Thyroid gland (tissue), 4 donors: ENCODE results near the gene PDE10A. TPM values are rescaled to one million over a fixed set of nuclear protein-coding genes. Genes with fewer than 3 reads are reported as not detected.
"Not testable (repeated sequence)": the region's sequence is repeated elsewhere in the genome, so short reads cannot be mapped to it uniquely, and the experiment has no call there.

Source experiments
- DNase-seq, 2 donors: peaks; one replicate each; pipeline ENCODE4 v3.0.0-alpha.2; 2019
- H3K27ac ChIP-seq, 3 donors: fragments of 200-600 bp; sonication (generic); 1 replicate in 2 of 3; 2 replicates in 1 of 3; pipeline ENCODE4 v1.5.1; 2016 to 2019; ENCODE audit warnings: mild to moderate bottlenecking in 1 of 3, moderate library complexity in 1 of 3
- H3K27me3 ChIP-seq: fragments of 200-600 bp; sonication (generic); one replicate; pipeline ENCODE4 v1.5.1; 2019
- H3K36me3 ChIP-seq, 2 donors: fragments of 200-600 bp; sonication (generic); one replicate each; pipeline ENCODE4 v1.5.1; 2016 to 2019
- H3K4me1 ChIP-seq, 2 donors: fragments of 200-600 bp; sonication (generic); one replicate each; pipeline ENCODE4 v1.5.1; 2017 to 2019
- H3K4me3 ChIP-seq, 3 donors: fragments of 200-600 bp; sonication (generic); replicated peaks in 1 of 3; 1 replicate in 2 of 3; 2 replicates in 1 of 3; pipeline ENCODE4 v1.5.1; 2016; ENCODE audit warnings: mild to moderate bottlenecking in 1 of 3
- H3K9me3 ChIP-seq: fragments of 200-600 bp; sonication (generic); one replicate; pipeline ENCODE4 v1.5.1; 2017
- POLR2A ChIP-seq, 2 donors: fragments of 450-650 bp; IDR thresholded peaks; one replicate each; pipeline ENCODE4 v1.6.1; 2017; ENCODE audit warnings: antibody characterized with exemption in 2 of 2, mild to moderate bottlenecking in 2 of 2, moderate library complexity in 1 of 2
- WGBS, 2 donors: methylation state at CpG; one replicate each; pipeline ENCODE4 v1.1.5; 2017; 5-methylcytosine and 5-hydroxymethylcytosine counted together
- intact Hi-C: fragments of 100-400 bp; cut with DNase I; formaldehyde crosslinking; loops from one replicate; pipeline ENCODE4 v1.15.1; 2023
- total RNA-seq, 4 donors: library from RNA; depleted of rRNA; stranded (reverse); fragments of >200 nt; gene quantifications; one replicate each; pipeline ENCODE4 v1.2.3, GENCODE V29; 2016
- TF ChIP-seq, protein P1 (sequence below), 6 experiments: fragments of 200-600 bp in 3 of 6; fragments of 450-650 bp in 3 of 6; sonication (generic) in 3 of 6; IDR thresholded peaks; one replicate each; pipeline ENCODE4 v1.5.1; 2016 to 2019; ENCODE audit warnings: antibody characterized with exemption in 6 of 6, mild to moderate bottlenecking in 2 of 6, inconsistent platforms in 1 of 6, moderate library complexity in 1 of 6

The PDE10A gene
- total RNA-seq, 4 donors from 2014 or later = 17.1 to 25.9 (median 20.7) TPM

DNA sequence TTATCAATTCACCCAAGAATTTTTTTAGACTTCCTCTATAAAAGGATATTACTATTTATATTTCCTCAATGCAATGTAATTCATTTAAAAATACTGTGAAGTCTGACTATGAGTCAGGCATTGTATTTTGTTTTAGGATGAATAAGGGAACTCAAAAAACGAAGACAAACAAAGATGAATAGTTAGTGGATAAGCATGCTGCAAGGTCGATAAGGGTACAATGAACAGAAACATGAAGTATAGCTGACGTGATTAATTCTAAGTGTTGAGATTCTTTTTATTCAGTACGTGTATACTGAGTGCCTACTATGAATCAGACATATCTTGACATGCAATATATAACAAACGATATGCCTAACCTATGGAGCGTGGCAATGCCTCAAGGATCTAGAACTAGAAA is 105.4 kb downstream of the PDE10A start:
- H3K36me3 ChIP-seq = no peaks in the 10 kb centered on the region
- intact Hi-C loops = no loop called here
- peaks cover 13 to 26% of the 10 kb centered on the region in 2 donors for H3K4me1 ChIP-seq
- no peaks in the 10 kb centered on the region for H3K9me3 ChIP-seq
- no peak overlapping the region for H3K27ac ChIP-seq
- no peak for DNase-seq
- WGBS, 2 donors = 92 to 93% methylated on average over 6 of the region's 6 CpGs
- TF ChIP-seq POLR2A (IDR thresholded peaks at IDR 0.05) = no peak
- TF ChIP-seq, protein P1, sequence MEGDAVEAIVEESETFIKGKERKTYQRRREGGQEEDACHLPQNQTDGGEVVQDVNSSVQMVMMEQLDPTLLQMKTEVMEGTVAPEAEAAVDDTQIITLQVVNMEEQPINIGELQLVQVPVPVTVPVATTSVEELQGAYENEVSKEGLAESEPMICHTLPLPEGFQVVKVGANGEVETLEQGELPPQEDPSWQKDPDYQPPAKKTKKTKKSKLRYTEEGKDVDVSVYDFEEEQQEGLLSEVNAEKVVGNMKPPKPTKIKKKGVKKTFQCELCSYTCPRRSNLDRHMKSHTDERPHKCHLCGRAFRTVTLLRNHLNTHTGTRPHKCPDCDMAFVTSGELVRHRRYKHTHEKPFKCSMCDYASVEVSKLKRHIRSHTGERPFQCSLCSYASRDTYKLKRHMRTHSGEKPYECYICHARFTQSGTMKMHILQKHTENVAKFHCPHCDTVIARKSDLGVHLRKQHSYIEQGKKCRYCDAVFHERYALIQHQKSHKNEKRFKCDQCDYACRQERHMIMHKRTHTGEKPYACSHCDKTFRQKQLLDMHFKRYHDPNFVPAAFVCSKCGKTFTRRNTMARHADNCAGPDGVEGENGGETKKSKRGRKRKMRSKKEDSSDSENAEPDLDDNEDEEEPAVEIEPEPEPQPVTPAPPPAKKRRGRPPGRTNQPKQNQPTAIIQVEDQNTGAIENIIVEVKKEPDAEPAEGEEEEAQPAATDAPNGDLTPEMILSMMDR (IDR thresholded peaks at IDR 0.05) = no peak
- no peak overlapping the region for H3K4me3 ChIP-seq
- H3K27me3 ChIP-seq = no peaks in the 10 kb centered on the region

DNA sequence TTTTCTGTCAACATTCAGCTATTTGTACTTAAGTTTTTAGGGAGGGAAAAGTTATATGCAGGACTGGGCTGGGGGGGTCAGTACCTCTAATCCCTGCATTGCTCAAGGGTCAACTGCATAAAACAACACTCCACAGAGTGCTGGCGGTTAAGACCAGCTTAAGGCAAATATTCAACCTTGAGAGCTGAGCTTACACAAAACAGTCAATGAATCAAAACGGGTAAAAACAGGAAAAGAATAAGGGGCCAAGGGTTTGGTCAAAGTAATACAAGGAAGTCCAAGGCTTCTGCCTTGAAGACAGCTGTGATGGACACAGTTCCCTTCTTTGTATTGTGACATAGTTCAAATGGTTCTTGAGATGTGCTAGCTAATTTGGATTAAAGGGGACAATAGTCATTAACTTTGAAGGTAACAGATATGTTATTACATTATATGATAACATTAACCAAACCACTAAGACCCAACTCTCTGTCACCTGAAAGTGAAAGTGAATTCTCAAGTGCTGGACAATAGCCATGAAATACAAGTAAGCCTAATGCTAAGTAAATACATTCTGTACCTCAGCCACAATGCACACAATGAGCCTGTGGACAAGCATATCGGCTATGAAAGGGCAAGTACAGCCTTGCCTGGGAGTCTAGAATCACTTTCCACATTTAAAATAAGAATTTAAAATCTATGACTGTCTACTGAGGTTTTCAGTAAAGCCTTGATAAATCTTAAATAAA is 106.8 kb downstream of the PDE10A start:
- H3K36me3 ChIP-seq = no peaks in the 10 kb centered on the region
- 18 to 25% methylated on average over 3 of the region's 3 CpGs for WGBS, 2 donors
- DNase-seq = peak; percentile 29 to 32
- H3K4me1 ChIP-seq = peaks cover 26 to 39% of the 10 kb centered on the region in 2 donors
- no peaks in the 10 kb centered on the region for H3K9me3 ChIP-seq
- intact Hi-C loops = no loop called here
- no peak for TF ChIP-seq POLR2A (IDR thresholded peaks at IDR 0.05)
- TF ChIP-seq, protein P1 (IDR thresholded peaks at IDR 0.05) = no peak
- no peak overlapping the region for H3K4me3 ChIP-seq
- H3K27me3 ChIP-seq = no peaks in the 10 kb centered on the region
- H3K27ac ChIP-seq = peak overlapping the region; percentile 59 to 85 (median 83)

DNA sequence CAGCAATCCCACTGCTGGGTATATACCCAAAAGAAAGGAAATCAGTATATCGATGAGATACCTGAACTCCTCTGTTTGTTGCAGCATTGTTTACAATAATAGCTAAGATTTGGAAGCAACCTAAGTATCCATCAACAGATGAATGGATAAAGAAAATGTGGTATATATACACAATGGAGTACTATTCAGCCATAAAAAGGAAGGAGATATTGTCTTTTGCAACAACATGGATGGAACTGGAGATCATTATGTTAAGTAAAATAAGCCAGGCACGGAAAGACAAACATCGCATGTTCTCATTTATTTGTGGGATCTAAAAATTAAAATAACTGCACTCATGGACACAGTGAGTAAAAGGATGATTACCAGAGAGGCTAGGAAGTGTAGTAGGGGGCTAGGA is 108.4 kb downstream of the PDE10A start:
- DNase-seq, H3K4me3 ChIP-seq, H3K36me3 ChIP-seq, H3K27ac ChIP-seq, H3K27me3 ChIP-seq, intact Hi-C loops, H3K9me3 ChIP-seq: not testable (repeated sequence)
- 94 to 96% methylated on average over 3 of the region's 3 CpGs for WGBS, 2 donors
- peaks cover 26 to 39% of the 10 kb centered on the region in 2 donors for H3K4me1 ChIP-seq

DNA sequence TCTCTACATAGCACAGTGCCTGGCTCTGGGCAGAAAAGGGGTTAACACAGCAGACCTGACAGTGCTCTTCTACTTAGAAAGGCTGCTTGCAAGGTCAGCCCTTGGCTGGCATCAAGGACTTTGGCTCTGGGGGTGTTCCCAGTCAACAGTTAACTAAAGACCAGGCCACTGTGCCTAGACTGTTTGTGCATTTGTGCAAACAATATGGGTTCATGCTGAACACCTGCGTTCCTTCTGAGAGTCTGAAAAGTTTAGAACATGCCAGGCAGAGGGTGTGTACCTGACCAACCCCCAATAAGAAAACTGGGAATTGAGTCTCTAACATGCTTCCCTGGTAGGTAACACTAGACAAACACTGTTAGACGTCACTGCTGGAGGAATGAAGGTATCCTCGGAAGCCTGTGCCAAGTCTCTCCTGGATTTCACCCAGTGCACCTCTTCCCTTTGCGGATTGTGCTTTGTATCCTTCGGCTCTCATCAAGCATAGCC is 110.7 kb downstream of the PDE10A start:
- Histone ChIP-seq H3K36me3 (no peaks in the 10 kb centered on the region), H3K27me3 (no peaks in the 10 kb centered on the region), H3K27ac (peak overlapping the region; percentile 65 to 84 (median 80)), H3K9me3 (no peaks in the 10 kb centered on the region), H3K4me3 (no peak overlapping the region), H3K4me1 (peaks cover 26 to 39% of the 10 kb centered on the region in 2 donors)
- WGBS, 2 donors = 24 to 42% methylated on average over 5 of the region's 5 CpGs
- intact Hi-C loops = no loop called here
- DNase-seq = peak; percentile 63 to 71
- TF ChIP-seq, protein P1 (IDR thresholded peaks at IDR 0.05) = no peak
- TF ChIP-seq POLR2A (IDR thresholded peaks at IDR 0.05) = peak in 1 of 2 donors; percentile 32

DNA sequence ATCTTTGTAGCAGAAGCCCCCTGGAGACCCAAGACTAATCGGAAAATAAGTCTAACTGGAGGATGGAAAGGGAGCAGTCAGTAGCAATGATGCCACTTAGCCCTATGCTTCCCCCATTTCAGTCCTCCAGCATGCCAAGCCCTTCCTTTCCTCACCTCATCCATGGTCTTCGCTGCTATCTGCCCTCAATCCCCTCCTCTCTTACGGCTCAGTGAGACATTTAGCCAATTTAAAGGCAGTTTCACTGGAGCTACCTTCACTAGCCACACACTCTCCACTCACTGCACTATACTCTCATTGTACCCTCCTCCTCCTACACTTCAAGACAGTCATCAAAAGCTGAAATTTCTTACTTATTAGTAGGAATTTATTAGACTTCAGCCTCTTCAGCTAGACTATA is 111.2 kb downstream of the PDE10A start:
- no peak for DNase-seq
- no peak overlapping the region for H3K4me3 ChIP-seq
- intact Hi-C loops = no loop called here
- no peaks in the 10 kb centered on the region for H3K9me3 ChIP-seq
- H3K36me3 ChIP-seq = no peaks in the 10 kb centered on the region
- H3K4me1 ChIP-seq = peaks cover 26 to 40% of the 10 kb centered on the region in 2 donors
- H3K27me3 ChIP-seq = no peaks in the 10 kb centered on the region
- peak overlapping the region; percentile 65 to 84 (median 80) for H3K27ac ChIP-seq
- TF ChIP-seq, protein P1 (IDR thresholded peaks at IDR 0.05) = no peak
- TF ChIP-seq POLR2A (IDR thresholded peaks at IDR 0.05) = no peak
- 81 to 91% methylated on average over 3 of the region's 3 CpGs for WGBS, 2 donors
